DOHH2 (cell line): Measurements from ENCODE around the gene SLC37A1.

Experiments
- CTCF ChIP-seq: fragments of 200-600 bp; sonication (generic); IDR thresholded peaks from one replicate; pipeline ENCODE4 v1.5.1; 2014; ENCODE audit warnings: antibody characterized with exemption, mild to moderate bottlenecking, low read depth, low read length; ENCODE audit not compliant: poor library complexity, severe bottlenecking
- EZH2phosphoT487 ChIP-seq: fragments of 200-600 bp; sonication (generic); IDR thresholded peaks from 2 replicates; pipeline ENCODE4 v1.6.1; 2017; ENCODE audit warnings: borderline replicate concordance, mild to moderate bottlenecking, antibody characterized with exemption, low read length, moderate library complexity, mixed read lengths

- no peak for TF ChIP-seq CTCF
- no peak for TF ChIP-seq EZH2phosphoT487
These were observed 13.4 kb upstream of the SLC37A1 start for GRCh38 chr21:42500225-42500624.
